Myocyte (in vitro differentiated cells): ENCODE data around the gene VEGFA. TPM values are rescaled to one million over a fixed set of nuclear protein-coding genes. Genes with fewer than 3 reads are reported as not detected.
"Not testable (repeated sequence)": the region's sequence is repeated elsewhere in the genome, so short reads cannot be mapped to it uniquely, and the experiment has no call there.

Experiments
- DNase-seq: peaks from one replicate; pipeline ENCODE4 v3.0.0-alpha.2; 2012; ENCODE audit warnings: low read depth
- total RNA-seq: library from RNA; depleted of rRNA; stranded (reverse); fragments of >200 nt; gene quantifications from 2 replicates; pipeline ENCODE4 v1.2.3, GENCODE V29; 2014

Gene VEGFA
- total RNA-seq, 1 donor from 2014 or later = 57.0 TPM

- peak; percentile 45 for DNase-seq
These were observed 31.6 kb downstream of the VEGFA start for GRCh38 chr6:43801495-43802181.

DNA sequence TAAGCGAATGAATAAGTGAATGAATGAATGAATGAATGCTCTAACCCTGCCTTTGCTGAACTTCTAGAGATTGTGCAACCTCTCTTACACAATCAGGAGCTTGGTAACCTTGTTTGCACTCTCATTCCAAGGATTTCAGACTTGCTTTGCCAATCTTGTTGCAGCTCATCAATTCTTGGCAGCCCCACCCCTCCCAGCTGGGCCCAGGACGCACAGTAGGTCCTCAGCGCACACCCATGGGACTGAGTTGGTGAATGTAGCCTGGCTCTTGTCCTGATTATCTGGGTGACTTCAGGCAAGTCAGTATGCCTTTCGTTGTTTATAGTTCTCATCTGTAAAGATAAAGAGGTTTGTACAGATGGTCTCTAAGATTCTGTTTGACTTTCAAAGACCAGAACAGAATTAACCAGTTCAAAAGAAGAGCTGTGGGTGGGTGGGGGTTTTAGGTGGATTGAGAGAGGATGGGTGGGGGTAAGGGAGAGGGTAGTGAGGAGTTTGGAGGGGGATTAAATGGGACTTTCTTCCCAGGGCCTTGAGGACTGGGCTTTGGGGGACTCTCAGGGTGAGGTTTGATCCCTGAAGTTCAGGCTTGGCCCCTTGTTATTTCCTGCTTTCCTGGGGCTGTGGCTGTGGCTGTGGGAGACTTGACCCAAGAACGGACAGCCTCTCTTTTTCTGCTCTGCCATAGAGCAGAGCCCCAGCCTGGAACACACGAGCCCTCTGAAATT, 33.2 kb downstream of the VEGFA start:
- no peak for DNase-seq

GRCh38 chr6:43803783-43804549, 34.0 kb downstream of the VEGFA start:
- DNase-seq = no peak

DNA sequence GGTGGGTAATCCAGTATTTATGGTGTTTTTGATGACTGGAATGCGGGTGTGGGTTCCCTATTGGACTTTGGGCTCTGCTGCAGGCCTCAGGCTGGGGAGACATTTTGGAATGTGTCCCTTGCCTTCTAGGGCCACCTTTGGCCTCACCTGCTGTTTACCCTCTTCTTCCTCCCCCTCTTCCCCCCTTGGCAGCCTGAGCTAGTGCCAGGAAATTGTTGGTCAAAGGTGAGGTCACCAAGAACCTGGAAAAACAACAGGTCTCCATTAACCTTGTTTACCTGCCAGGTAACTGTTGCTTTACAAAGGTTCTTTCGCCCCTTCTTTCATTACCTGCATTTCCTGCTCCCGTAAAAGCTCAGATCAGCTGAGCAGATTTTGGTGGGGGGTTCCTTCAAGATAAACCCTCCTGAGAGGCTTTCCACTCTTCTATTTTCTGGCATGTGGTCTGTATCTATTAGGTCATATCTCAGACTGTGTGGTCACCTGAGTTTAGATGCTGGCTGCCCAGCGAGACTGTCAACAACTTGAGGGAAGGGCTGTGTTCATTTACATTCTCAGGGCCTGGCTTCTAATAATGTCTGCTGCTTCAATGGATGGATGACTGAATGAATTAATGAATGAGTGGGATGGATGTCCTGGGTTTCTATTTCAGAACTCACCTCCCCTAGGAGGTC, 34.7 kb downstream of the VEGFA start:
- no peak for DNase-seq

DNA sequence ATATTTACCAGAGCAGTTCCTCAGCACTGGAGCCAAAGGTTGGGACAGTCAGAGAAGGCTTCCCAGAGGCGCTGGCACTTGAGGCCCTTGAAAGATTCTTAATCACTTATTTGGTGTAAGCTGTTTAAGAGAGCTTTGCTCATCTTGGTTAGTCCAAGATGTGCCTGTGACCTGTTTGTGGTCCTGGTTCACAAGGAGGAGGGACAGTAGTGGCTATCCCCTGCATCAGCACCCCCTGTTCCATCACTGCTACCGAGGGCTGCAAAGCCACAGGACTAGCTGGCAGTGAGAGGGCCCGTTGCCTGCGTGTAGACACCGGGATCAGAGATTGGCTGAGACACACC, 35.7 kb downstream of the VEGFA start:
- no peak for DNase-seq

DNA sequence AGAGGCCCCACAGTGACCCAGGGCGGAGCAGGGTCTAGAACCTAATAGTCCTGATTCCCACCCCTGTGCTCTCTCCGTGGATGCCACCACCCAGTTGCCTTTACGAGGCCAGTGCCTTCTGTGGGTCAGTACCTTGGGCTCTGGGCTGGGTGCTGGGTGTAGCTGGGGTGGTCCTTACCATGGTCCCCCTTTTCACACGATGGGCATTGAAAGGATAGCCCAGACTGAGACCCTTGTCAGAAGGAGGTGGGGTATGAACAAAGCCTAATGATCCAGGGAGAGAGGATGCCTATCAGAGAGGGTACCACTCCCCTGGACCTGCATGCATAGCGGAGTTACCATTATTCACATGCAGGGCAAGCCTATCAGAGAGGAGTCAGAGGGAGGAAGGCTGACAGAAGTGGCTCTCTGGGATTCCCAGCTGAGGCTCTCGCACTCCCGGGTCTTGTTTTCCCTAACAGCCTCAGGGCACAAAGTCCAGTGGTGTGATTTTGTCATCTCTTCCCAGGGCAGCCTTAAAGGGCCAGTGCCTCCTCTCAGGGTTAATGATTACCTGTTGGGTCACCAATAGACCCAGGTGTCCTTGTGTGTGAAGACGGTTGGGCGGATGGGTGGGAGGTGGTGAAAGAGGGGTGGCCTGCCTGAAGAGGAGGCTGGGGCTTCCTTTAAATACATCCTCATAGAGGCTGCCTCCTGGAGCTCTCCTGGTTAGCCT, 36.2 kb downstream of the VEGFA start:
- DNase-seq = no peak

DNA sequence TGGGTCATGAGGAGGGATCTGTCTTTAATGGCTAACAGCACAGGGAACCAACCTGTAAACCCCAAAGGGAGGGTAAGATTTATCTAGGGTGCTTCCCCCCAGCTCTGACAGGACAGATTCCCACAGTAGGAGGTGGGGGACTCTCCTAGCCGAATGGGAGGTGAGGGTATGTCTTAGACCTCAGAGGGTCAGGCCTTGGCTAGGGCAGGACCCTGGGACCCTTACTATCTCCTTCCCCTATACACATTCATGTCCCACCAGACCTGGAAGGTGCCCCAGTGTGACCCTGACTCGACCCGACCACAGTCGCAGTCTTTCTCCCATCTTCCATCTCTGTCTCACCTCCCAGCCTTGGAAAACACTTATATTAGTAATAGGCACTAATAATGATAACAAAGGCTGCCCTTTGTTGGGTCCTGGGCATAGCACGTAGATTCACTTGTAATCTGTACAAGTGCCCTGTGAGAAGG, 36.8 kb downstream of the VEGFA start:
- no peak for DNase-seq

GRCh38 chr6:43807228-43808061, 37.4 kb downstream of the VEGFA start:
- DNase-seq = peak; percentile 85

GRCh38 chr6:43808412-43808811, 38.4 kb downstream of the VEGFA start:
- no peak for DNase-seq

GRCh38 chr6:43809417-43810305, 39.6 kb downstream of the VEGFA start:
- DNase-seq = peak; percentile 14

- peak; percentile 17 for DNase-seq
These were observed 41.1 kb downstream of the VEGFA start for GRCh38 chr6:43810965-43811732.

- DNase-seq = no peak
These were observed 41.7 kb downstream of the VEGFA start for GRCh38 chr6:43811733-43812099.

DNA sequence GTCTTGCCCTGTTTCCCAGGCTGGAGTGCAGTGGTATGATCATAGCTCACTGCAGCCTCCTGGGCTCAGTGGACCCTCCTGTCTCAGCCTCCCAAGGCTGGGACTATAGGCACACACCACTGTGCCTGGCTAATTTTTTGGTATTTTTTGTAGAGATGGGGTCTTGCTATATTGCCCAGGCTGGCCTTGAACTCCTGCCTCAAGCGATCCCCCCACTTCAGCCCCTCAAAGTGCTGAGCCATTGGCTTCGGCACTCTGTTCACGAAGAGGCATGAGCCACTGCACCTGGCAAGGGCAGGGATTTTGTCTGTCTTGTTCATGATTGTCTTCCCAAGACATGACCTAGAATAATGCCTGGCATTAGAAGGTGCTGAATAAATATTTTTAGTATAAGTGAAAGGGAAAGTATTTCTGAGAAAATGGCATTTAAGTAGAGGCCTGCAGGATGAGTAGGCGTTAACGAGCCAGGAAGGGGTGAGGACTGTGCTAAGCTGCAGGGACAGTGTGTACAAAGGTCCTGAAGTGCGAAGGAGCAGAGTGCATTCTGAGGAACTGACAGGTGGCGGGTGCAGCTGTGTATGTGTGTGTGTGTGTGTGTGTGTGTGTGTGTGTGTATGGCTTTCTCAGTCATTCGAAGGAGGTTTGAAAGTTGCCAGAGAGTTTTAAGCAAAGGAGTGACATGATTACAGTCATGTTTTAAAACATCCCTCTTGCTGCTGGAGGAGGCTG, 43.0 kb downstream of the VEGFA start:
- peak; percentile 73 for DNase-seq

DNA sequence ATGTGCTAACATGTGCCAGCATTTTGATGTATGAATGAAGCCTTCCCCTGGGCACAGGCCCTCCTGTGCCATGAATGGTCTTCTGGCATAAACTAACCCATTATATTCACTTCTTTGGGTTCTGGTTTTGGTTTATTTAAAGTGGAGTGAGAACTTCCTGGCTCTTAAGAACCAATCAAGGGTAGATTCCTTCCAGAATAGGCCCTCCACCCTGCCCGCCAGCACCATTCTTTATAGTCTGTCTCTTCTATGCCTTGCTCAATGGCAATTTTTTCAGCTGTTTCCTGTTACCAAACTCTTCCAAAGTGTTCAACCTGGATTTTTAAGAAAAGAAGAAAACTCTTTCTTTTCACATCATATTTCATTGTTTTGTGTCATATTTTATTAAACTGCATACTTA, 44.1 kb downstream of the VEGFA start:
- DNase-seq = no peak

DNA sequence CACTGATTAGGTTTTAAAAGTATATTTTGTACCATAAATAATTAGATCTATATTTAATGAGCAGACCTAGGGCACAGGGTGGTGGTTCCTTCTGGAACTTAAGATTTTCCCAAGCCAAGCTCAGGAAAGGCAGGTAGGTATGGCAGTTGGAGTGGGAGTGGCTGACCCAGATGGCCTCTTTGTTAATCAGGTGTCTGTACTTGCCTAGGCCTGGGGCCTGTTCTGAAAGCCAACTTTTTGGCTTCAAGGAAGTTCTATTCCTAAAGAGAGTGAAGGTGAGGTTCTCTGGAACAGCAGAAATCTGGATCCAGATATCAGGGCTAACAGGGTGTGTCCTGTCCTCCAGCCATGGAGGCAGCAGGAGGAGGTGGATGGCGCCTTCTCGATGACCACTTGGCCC, 44.9 kb downstream of the VEGFA start:
- no peak for DNase-seq

GRCh38 chr6:43817192-43817591, 47.2 kb downstream of the VEGFA start:
- DNase-seq = peak; percentile 64

DNA sequence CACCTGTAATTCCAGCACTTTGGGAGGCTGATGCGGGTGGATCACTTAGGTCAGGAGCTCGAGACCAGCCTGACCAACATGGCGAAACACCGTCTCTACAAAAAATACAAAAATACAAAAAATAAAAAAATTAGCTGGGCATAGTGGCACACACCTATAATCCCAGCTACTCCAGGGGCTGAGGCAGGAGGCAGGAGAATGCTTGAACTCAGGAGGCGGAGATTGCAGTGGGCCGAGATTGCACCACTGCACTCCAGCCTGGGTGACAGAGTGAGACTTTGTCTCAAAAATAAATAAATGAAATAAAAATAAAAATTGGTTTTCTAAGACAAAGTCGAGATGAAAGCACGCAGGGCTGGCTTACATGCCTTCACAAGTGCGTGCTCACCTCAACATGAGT, 49.0 kb downstream of the VEGFA start:
- DNase-seq = not testable (repeated sequence)

- DNase-seq = no peak
These were observed 49.9 kb downstream of the VEGFA start for GRCh38 chr6:43819958-43820357.
